SK-N-SH (cell line): Measurements from ENCODE around the gene CYP26C1.

ENCODE experiments used
- EP300 ChIP-seq, 2 experiments: IDR thresholded peaks; 2 replicates each; pipeline versions ENCODE4 v1.4.0 to v1.6.1; 2012; ENCODE audit warnings: borderline replicate concordance in 1 of 2, low read depth in 1 of 2, low read length in 1 of 2
- GABPA ChIP-seq: IDR thresholded peaks from 2 replicates; pipeline ENCODE4 v1.4.0; 2012; ENCODE audit warnings: low read depth, mild to moderate bottlenecking
- MEF2A ChIP-seq: IDR thresholded peaks from 2 replicates; pipeline ENCODE4 v1.4.0; 2012; ENCODE audit warnings: low read depth, borderline replicate concordance
- NFIC ChIP-seq: IDR thresholded peaks from 2 replicates; pipeline ENCODE4 v1.4.0; 2012; ENCODE audit warnings: borderline replicate concordance
- SIN3A ChIP-seq: IDR thresholded peaks from 2 replicates; pipeline ENCODE4 v1.6.1; 2012; ENCODE audit warnings: low read depth, mild to moderate bottlenecking, low read length, moderate library complexity, borderline replicate concordance
- SMC3 ChIP-seq: IDR thresholded peaks from 2 replicates; pipeline ENCODE4 v1.6.1; 2012; ENCODE audit warnings: low read depth, low read length, improper control_type of control experiment
- TAF1 ChIP-seq: IDR thresholded peaks from 2 replicates; pipeline ENCODE4 v1.6.1; 2012; ENCODE audit warnings: low read depth, mild to moderate bottlenecking, low read length, moderate library complexity, borderline replicate concordance
- TCF12 ChIP-seq: IDR thresholded peaks from 2 replicates; pipeline ENCODE4 v1.4.0; 2012
- TF ChIP-seq, protein P1 (sequence below): fragments of 150-350 bp; IDR thresholded peaks from 2 replicates; pipeline ENCODE4 v1.6.1; 2017; ENCODE audit warnings: antibody characterized with exemption, low read length, low read depth, borderline replicate concordance
- TF ChIP-seq, protein P2 (sequence below): fragments of 200-600 bp; sonication (generic); IDR thresholded peaks from 2 replicates; pipeline ENCODE4 v1.6.1; 2017; ENCODE audit warnings: antibody characterized with exemption, mild to moderate bottlenecking, moderate library complexity
- TF ChIP-seq, protein P3 (sequence below): IDR thresholded peaks from 2 replicates; pipeline ENCODE4; 2012
- TF ChIP-seq, protein P4 (sequence below): IDR thresholded peaks from 2 replicates; pipeline ENCODE4 v1.4.0; 2012; ENCODE audit warnings: low read depth

DNA sequence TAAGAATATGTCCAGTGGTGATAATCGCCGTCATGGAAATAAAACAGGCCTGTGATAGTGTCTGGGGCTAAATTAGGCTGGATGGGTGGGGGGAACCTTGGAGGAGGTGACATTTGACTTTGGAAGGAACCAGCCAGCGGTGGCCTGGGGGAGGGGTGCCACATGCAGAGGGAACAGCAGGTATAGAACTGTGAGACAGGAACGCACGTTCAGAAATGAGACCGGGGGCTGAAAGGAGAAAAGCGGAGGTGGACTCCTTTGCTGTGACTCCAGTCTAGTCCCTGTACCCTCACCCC is 10.5 kb downstream of the CYP26C1 start:
- TF ChIP-seq, protein P1, sequence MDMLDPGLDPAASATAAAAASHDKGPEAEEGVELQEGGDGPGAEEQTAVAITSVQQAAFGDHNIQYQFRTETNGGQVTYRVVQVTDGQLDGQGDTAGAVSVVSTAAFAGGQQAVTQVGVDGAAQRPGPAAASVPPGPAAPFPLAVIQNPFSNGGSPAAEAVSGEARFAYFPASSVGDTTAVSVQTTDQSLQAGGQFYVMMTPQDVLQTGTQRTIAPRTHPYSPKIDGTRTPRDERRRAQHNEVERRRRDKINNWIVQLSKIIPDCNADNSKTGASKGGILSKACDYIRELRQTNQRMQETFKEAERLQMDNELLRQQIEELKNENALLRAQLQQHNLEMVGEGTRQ, result no peak
- TF ChIP-seq, protein P2, sequence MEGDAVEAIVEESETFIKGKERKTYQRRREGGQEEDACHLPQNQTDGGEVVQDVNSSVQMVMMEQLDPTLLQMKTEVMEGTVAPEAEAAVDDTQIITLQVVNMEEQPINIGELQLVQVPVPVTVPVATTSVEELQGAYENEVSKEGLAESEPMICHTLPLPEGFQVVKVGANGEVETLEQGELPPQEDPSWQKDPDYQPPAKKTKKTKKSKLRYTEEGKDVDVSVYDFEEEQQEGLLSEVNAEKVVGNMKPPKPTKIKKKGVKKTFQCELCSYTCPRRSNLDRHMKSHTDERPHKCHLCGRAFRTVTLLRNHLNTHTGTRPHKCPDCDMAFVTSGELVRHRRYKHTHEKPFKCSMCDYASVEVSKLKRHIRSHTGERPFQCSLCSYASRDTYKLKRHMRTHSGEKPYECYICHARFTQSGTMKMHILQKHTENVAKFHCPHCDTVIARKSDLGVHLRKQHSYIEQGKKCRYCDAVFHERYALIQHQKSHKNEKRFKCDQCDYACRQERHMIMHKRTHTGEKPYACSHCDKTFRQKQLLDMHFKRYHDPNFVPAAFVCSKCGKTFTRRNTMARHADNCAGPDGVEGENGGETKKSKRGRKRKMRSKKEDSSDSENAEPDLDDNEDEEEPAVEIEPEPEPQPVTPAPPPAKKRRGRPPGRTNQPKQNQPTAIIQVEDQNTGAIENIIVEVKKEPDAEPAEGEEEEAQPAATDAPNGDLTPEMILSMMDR, result no peak
- TF ChIP-seq EP300 (IDR thresholded peaks at IDR 0.05; ENCODE audit: borderline replicate concordance in 1 of 2, low read depth in 1 of 2, low read length in 1 of 2), result no peak
- no peak for TF ChIP-seq SMC3
- TF ChIP-seq GABPA, result no peak
- no peak for TF ChIP-seq TAF1
- TF ChIP-seq, protein P3, sequence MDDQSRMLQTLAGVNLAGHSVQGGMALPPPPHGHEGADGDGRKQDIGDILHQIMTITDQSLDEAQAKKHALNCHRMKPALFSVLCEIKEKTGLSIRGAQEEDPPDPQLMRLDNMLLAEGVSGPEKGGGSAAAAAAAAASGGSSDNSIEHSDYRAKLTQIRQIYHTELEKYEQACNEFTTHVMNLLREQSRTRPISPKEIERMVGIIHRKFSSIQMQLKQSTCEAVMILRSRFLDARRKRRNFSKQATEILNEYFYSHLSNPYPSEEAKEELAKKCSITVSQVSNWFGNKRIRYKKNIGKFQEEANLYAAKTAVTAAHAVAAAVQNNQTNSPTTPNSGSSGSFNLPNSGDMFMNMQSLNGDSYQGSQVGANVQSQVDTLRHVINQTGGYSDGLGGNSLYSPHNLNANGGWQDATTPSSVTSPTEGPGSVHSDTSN, result no peak
- no peak for TF ChIP-seq SIN3A
- TF ChIP-seq NFIC, result no peak
- TF ChIP-seq, protein P4, sequence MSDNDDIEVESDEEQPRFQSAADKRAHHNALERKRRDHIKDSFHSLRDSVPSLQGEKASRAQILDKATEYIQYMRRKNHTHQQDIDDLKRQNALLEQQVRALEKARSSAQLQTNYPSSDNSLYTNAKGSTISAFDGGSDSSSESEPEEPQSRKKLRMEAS, result no peak
- TF ChIP-seq TCF12, result no peak
- TF ChIP-seq MEF2A, result no peak
